ENCODE data around the gene CD99.
"Not testable (repeated sequence)": the region's sequence is repeated elsewhere in the genome, so short reads cannot be mapped to it uniquely, and the experiment has no call there.

The CD99 gene, protein sequence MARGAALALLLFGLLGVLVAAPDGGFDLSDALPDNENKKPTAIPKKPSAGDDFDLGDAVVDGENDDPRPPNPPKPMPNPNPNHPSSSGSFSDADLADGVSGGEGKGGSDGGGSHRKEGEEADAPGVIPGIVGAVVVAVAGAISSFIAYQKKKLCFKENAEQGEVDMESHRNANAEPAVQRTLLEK

DNA sequence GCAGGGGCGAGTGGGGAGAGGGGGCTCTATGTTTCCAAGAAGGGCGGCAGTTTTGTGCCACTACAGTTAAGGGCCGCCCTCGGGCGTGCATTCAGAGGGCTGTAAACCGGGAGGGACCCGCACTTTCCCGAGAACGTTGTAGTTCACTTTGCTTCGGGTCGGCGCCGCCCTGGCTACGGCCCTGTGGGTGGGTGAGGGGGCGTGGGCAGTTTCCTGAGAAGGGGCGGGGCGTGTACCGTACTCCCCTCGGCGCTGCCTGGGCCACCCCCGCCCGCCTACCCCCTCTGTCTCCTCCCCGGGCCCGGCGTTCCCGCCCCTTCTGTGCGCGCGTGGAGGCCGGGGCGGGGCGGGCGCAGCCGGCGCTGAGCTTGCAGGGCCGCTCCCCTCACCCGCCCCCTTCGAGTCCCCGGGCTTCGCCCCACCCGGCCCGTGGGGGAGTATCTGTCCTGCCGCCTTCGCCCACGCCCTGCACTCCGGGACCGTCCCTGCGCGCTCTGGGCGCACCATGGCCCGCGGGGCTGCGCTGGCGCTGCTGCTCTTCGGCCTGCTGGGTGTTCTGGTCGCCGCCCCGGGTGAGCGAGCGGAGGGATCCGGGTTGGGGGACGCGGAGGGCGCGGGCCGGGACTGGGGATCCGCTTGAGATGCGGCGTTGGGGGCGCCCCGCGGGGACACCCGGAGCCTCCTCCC is at the start of gene CD99:
Gene CD99, plus strand, starts transcription at position 440 of the 687 bp plus-strand sequence. Its CDS starts 66 bp downstream, at position 506.
- DNase-seq = no peak

GRCh38 chrX:2642146-2642545 is 48.9 kb upstream of the CD99 start:
- DNase-seq = no peak

- no peak for DNase-seq
These were observed 48.3 kb upstream of the CD99 start for GRCh38 chrX:2642791-2643190.

DNA sequence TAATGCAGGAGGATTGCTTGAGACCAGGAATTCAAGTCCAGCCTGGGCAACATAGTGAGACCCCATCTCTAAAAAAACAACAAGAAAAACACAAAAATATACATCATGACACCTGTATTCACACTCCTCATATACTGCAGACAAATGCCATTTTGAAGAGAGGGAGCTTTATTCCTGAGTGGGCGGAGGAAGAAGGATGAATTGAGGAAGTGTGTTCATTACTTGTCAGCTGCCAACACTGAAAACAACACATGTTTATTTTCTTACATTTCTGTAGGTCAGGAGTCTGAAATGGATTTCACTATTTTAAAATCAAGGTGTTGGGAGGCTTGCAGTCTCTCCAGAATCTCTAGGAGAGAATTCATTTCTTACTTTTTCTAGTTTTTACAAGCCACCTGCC is 47.2 kb upstream of the CD99 start:
- no peak for DNase-seq

GRCh38 chrX:2645563-2645962 is 45.5 kb upstream of the CD99 start:
- DNase-seq = no peak

DNA sequence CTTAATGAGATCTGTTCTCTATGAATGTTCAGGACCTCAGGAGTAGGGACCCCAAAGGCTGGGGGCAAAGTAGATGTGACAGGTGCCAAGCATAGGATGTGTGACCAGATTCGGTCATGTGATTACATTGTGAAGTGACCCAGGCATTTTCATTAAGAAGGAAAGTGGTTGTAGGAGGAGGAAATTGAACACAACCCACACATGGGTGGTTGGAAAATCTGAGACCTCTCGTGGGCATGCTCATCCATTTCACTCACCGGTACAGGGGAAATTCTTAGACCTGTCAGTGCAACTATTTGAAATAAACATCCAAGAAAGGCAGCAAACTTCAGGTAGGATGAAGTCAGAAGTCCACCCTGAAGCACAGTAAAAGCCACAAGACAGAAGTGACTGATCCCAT is 43.5 kb upstream of the CD99 start:
- no peak for DNase-seq

GRCh38 chrX:2650037-2650436 is 41.1 kb upstream of the CD99 start:
- DNase-seq = no peak

DNA sequence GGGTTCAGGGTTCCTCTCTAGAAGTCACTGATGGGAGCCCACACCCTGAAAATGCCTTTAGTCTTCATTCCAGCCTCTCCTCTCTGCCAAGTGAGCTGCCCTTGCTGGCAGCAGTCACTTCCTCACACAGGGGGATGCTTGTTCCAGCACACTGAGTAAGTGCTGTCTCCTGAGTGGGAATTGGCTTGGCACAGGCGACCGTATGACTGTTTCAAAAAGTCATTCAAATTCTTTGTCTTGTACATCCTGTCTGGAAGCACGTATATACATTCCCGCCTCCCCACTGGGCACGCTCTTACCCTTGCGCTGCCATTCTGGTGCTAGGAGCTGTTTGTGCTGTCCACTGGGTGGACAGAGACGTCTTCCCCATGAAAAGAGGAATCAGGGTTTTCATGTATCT is 40.2 kb upstream of the CD99 start:
- no peak for DNase-seq

GRCh38 chrX:2652106-2652505 is 39.0 kb upstream of the CD99 start:
- no peak for DNase-seq

- DNase-seq = no peak
These were observed 36.4 kb upstream of the CD99 start for GRCh38 chrX:2654436-2655340.

- DNase-seq = no peak
These were observed 34.7 kb upstream of the CD99 start for GRCh38 chrX:2656257-2656836.

- no peak for DNase-seq
These were observed 33.5 kb upstream of the CD99 start for GRCh38 chrX:2657532-2658113.

DNA sequence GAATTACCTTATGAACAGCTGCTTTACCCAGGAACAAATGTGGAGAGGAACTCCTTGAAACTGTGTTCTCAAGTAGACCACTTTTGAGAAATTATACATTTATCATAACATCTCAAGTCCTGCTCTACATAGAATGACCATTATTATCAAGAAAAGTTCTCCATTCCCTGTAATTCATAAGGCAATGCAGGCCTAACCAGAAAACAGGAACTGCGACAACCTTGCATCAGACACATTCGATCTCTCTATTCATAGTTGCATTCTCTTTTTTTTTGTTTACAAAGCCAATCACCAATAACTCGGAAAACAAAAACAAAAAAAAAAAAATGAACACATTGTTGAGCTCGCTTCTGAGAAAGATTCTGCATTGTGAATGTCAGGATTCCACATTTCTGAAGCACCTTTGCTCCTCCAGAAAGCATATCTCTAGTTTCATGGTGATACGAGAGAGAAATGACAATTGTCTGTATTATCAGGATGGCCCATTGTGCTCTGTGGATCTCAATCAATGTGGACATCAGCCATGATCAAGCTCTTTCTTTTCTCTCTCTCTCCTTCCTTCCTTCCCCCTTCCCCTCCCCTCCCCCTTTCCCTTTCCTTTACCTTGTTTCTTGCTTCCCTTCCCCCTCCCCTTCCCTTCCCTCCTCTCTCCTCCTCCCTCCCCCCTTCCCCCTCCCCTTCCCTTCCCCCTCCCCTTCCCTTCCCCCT is 32.4 kb upstream of the CD99 start:
- DNase-seq = no peak

DNA sequence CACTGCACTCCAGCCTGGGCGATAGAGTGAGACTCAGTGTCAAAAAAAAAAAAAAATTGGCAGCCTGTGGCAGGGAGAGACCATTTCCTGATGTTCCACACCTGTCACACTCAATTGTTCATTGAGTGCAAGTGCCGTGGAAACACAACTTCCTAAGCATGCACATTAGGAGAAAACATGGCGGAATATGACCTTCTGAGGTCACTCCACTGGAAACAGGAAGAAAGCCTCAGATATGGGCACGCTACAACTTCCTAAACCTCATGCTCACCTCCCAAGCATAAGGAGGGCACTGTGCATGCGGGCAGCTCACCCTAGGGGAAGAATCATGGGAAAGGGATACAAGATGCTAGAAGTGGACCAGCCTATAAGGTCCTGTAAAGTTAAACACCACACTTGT is 28.5 kb upstream of the CD99 start:
- DNase-seq = no peak

GRCh38 chrX:2664502-2664901 is 26.6 kb upstream of the CD99 start:
- no peak for DNase-seq

GRCh38 chrX:2665387-2666304 is 25.4 kb upstream of the CD99 start:
- no peak for DNase-seq

GRCh38 chrX:2666491-2666890 is 24.6 kb upstream of the CD99 start:
- no peak for DNase-seq

DNA sequence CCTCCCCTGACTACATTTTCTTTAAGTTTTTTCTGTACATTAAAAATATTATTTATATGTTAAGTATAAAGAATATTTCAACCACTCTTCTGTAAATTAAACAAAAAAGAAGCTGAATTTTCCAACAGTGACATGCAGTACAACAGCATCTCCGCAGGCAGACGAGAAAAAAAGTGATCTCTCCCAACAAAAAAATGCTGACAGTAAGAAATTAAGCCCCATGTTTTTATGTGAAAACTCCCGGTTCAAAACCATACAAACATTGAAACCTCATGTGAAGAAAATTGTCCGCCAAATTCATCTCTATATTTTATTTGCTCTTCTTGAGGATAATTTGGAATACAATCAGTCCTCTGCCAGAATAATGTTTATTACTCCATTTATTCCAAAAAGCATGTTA is 20.1 kb upstream of the CD99 start:
- no peak for DNase-seq

GRCh38 chrX:2672084-2672483 is 19.0 kb upstream of the CD99 start:
- DNase-seq = no peak

GRCh38 chrX:2673611-2674010 is 17.5 kb upstream of the CD99 start:
- no peak for DNase-seq

DNA sequence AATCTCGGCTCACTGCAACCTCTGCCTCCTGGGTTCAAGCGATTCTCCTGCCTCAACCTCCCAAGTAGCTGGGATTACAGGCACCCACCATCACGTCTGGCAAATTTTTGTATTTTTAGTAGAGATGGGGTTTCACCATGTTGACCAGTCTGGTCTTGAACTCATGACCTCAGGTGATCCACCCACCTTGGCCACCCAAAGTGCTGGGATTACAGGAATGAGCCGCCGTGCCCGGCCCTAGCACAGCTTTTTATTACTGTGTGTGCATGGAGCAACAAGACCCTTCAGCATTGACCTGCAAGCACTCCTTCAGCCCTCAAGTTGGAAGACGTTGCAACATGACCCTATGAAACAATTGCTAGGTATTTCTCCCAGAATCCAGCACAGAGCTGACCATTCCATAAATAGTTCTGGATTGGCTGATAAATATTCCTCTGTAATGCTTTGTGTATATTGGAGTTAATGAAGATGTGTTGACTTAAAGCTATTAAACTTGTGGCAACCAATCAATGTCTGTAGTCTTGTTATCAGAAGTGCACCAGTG is 15.4 kb upstream of the CD99 start:
- not testable (repeated sequence) for DNase-seq

Data from NCI-H774 (cell line).